ENCODE data around the gene LRP8. TPM values are rescaled to one million over a fixed set of nuclear protein-coding genes. Genes with fewer than 3 reads are reported as not detected.

LRP8 gene
- total and polyA plus RNA-seq, 4 donors = 2.6 to 20.0 (median 9.6) TPM

DNA sequence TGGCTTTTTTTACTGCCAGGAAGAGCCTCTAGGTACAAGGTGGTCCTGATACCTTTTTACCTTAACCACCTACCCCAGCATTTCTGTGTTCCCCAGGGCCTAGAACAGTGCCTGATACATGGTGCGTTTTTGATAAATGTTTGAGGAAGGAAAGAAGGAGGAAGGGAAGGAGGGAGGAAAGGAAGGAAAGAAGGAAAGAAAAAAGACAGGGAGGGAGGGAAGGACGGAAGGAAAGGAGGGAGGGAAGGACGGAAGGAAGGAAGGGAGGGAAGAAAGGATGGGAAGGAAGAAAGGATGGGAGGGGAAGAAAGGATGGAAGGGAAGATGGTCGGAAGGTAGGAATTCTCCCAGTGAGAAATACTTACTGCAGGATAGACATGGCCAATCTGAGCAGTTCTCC, 77.5 kb downstream of the LRP8 start:
- no peaks in the 10 kb centered on the region for H3K9me3 ChIP-seq (ENCODE audit: control insufficient read depth in 4 of 4, insufficient read depth in 3 of 4, low read length in 3 of 4)
- H3K4me1 ChIP-seq (ENCODE audit: control insufficient read depth in 5 of 5, insufficient read depth in 5 of 5, low read length in 5 of 5) = no peaks in the 10 kb centered on the region
- TF ChIP-seq, protein P1, sequence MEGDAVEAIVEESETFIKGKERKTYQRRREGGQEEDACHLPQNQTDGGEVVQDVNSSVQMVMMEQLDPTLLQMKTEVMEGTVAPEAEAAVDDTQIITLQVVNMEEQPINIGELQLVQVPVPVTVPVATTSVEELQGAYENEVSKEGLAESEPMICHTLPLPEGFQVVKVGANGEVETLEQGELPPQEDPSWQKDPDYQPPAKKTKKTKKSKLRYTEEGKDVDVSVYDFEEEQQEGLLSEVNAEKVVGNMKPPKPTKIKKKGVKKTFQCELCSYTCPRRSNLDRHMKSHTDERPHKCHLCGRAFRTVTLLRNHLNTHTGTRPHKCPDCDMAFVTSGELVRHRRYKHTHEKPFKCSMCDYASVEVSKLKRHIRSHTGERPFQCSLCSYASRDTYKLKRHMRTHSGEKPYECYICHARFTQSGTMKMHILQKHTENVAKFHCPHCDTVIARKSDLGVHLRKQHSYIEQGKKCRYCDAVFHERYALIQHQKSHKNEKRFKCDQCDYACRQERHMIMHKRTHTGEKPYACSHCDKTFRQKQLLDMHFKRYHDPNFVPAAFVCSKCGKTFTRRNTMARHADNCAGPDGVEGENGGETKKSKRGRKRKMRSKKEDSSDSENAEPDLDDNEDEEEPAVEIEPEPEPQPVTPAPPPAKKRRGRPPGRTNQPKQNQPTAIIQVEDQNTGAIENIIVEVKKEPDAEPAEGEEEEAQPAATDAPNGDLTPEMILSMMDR (IDR thresholded peaks at IDR 0.05; ENCODE audit: control extremely low read depth, extremely low read depth) = no peak
- DNase-seq = no peak
- H3K9ac ChIP-seq (ENCODE audit: insufficient read depth in 1 of 2, low read length in 2 of 2) = no peak overlapping the region
- H3K27me3 ChIP-seq (ENCODE audit: control insufficient read depth in 3 of 3, insufficient read depth in 3 of 3, low read length in 2 of 3) = no peaks in the 10 kb centered on the region
- no peak overlapping the region for H3K27ac ChIP-seq (ENCODE audit: low read depth in 1 of 2, low read length in 1 of 2)
- ATAC-seq (ENCODE audit: insufficient read depth, low FRiP score) = no peak
- 84 to 88% methylated on average over 4 of the region's 4 CpGs for WGBS, 2 donors
- H3K36me3 ChIP-seq (ENCODE audit: control insufficient read depth in 4 of 4, insufficient read depth in 4 of 4, low read length in 4 of 4) = peaks cover 0 to 4% (median 0%) of the 10 kb centered on the region in 4 donors
- no peak overlapping the region for H3K4me3 ChIP-seq

DNA sequence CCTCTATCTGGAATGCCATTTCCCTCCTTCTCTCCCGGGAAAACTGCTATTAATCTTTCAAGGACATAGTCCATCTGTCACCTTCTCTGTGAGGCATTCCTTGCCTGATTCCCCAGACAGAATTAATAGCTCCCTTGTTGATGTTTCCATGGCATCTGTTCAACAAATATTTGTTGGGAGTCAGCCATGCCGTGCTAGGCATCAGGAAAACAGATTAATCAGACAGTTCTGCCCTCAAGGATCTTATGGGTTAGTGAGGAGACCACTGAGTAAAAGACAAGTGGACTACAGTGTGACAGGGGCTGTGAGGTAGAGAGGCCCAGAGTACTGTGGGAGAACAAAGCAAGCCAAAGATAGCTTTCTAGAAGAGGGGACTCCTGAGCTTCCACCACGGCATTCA, 78.2 kb downstream of the LRP8 start:
- Histone ChIP-seq H3K27me3 (ENCODE audit: control insufficient read depth in 3 of 3, insufficient read depth in 3 of 3, low read length in 2 of 3) (no peaks in the 10 kb centered on the region), H3K4me1 (ENCODE audit: control insufficient read depth in 5 of 5, insufficient read depth in 5 of 5, low read length in 5 of 5) (no peaks in the 10 kb centered on the region), H3K9me3 (ENCODE audit: control insufficient read depth in 4 of 4, insufficient read depth in 3 of 4, low read length in 3 of 4) (no peaks in the 10 kb centered on the region), H3K36me3 (ENCODE audit: control insufficient read depth in 4 of 4, insufficient read depth in 4 of 4, low read length in 4 of 4) (peaks cover 0 to 3% (median 0%) of the 10 kb centered on the region in 4 donors), H3K4me3 (no peak overlapping the region), H3K9ac (ENCODE audit: insufficient read depth in 1 of 2, low read length in 2 of 2) (no peak overlapping the region), H3K27ac (ENCODE audit: low read depth in 1 of 2, low read length in 1 of 2) (no peak overlapping the region)
- 70 to 81% methylated on average over 3 of the region's 3 CpGs for WGBS, 2 donors
- TF ChIP-seq, protein P1 (IDR thresholded peaks at IDR 0.05; ENCODE audit: control extremely low read depth, extremely low read depth) = no peak
- ATAC-seq (ENCODE audit: insufficient read depth, low FRiP score) = no peak
- DNase-seq = no peak

DNA sequence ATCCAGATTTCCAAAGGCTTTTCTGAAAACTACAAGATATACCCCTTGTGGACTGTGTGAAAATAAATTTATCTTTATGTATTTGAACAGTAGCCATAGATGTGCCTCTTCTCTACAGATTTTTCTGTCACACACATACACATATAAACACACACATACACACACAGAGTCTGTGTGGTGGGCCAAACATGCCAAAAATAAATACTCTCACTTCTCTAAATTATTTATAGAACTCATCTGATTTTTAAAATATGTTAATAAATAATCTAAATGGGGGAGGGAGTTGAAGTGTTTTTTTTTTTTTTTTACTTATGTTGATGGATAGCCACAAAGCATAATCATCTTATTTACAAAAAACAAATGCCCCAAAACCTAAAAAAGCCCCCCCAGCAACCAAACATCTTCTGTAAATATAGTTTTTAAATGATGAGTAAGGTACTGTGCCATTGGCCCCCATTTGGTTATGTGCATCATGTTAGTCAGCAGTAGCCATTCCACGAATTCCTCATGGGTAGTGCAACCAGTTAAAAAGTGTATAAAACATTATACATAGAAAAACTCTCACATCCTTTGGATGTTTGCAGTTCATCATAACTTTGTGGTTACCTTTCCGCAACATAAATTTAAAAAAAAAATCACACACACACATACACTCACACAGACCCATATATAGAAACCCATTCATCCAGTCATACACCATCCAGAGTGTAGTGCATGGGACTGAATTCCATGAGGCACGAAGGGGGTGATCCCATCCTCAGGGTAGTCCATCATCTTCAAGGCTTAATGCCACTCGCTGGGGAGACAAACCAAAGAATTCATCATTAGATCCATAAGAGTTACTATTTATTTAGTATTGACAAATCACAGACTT, 81.4 kb downstream of the LRP8 start:
- H3K9me3 ChIP-seq (ENCODE audit: control insufficient read depth in 4 of 4, insufficient read depth in 3 of 4, low read length in 3 of 4) = no peaks in the 10 kb centered on the region
- TF ChIP-seq, protein P1 (IDR thresholded peaks at IDR 0.05; ENCODE audit: control extremely low read depth, extremely low read depth) = no peak
- H3K27ac ChIP-seq (ENCODE audit: low read depth in 1 of 2, low read length in 1 of 2) = no peak overlapping the region
- H3K4me3 ChIP-seq = no peak overlapping the region
- no peak for ATAC-seq (ENCODE audit: insufficient read depth, low FRiP score)
- DNase-seq = no peak
- H3K27me3 ChIP-seq (ENCODE audit: control insufficient read depth in 3 of 3, insufficient read depth in 3 of 3, low read length in 2 of 3) = no peaks in the 10 kb centered on the region
- 80 to 96% methylated on average over 4 of the region's 4 CpGs for WGBS, 2 donors
- peaks cover 0 to 2% (median 0%) of the 10 kb centered on the region in 4 donors for H3K36me3 ChIP-seq (ENCODE audit: control insufficient read depth in 4 of 4, insufficient read depth in 4 of 4, low read length in 4 of 4)
- H3K9ac ChIP-seq (ENCODE audit: insufficient read depth in 1 of 2, low read length in 2 of 2) = no peak overlapping the region
- H3K4me1 ChIP-seq (ENCODE audit: control insufficient read depth in 5 of 5, insufficient read depth in 5 of 5, low read length in 5 of 5) = no peaks in the 10 kb centered on the region
